Activated naive CD4-positive, alpha-beta T cell (primary cell): ENCODE data around the gene ZNF333.
"Not testable (repeated sequence)": the region's sequence is repeated elsewhere in the genome, so short reads cannot be mapped to it uniquely, and the experiment has no call there.

Source experiments
- DNase-seq, 4 experiments: peaks; one replicate each; lab custom pipeline; 2025; lab: John Stamatoyannopoulos, UW

ZNF333 gene

DNA sequence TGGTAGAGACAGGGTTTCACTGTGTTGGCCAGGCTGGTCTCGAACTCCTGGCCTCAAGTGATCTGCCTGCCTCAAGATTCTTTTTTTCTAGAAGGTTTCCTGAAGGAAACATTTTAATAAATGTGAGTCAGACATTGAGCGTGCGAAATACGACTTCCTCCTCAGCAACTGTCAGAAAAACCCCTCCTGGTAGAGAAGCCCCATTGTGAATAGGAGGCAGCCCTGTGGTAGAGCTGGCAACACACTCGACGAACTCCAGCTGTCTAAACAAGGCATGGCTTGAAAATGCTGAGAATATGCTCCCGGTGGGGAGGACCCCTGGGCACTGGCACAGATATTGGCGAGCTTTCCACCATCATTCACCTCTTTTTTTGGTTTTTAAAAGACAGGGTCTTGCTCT lies 9.8 kb downstream of the ZNF333 start:
- no peak for DNase-seq

DNA sequence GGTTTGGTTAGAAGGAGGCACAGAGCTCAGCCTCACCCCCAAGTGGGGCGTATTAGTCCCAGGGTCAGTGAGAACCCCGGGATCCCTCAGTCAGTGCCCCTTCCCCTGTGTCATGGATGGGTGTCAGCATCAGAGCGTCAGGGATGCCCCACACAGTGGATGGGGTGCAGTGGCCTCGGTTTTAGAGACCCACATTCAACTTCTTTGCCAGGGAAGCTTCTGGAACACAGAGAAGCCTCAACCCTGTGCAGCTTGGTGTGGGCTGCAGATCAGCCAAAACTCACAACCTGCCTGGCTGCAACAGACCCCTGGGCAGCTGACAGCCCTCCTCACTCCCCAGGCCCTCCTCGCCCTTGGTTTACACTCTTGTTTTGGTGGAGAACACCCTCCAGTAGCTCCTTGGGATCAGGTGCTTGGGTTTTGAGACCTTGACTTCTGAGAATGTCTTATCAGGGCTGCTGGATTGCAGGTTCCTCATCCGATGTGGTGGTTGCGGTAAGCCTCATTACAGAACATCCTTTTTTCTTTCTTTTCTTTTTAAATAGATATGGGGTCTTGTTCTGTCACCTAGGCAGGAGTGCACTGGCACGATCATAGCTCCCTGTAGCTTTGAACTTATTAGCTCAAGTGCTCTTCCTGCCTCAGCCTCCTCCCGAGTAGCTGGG lies 11.0 kb downstream of the ZNF333 start:
- no peak for DNase-seq

DNA sequence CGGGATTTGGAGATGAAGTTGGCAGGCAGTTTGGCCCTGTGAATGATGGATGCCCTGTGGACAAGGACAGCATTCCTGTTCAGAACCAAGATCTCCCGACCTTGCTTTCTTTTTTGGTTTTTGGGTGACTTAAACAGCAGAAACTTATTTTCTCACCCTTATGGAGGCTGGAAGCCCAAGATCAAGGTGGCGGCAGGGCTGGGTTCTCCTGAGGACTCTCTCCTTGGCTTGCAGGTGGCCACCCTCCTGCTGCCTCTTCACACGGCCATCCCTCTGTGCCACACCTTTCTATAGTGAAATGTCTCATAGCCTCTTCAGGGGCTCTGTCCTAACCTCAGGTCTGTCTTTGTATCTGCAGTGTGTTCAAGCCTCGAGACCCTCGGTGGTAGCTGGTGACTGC lies 14.0 kb downstream of the ZNF333 start:
- DNase-seq: no peak

DNA sequence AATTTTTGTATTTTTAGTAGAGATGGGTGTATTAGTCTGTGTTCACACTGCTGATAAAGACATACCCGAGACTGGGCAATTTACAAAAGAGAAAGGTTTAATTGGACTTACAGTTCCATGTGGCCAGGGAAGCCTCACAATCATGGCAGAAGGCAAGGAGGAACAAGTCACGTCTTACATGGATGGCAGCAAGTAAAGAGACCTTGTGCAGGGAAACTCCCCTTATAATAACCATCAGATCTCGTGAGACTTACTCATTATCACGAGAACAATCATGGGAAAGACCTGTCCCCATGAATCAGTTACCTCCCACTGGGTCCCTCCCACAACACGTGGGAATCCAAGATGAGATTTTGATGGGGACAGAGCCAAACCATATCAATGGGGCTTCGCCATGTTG lies 14.6 kb downstream of the ZNF333 start:
- no peak for DNase-seq

DNA sequence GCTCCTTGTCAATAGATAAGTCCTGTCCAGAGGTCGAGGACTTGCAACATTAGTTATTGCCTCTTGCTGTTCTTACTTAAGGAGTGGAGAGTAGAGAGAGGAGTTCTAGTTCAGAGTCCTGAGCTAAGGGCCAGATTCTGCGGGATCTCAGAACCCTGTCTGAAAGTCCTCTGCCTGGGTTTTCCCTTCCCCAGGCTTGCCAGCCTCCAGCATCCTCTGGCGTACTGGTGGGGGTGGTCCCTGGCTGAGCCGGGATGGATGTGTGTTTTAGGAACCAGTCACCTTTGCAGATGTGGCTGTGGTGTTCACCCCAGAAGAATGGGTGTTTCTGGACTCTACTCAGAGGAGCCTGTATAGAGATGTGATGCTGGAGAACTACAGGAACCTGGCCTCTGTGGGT lies 26.0 kb downstream of the ZNF333 start:
- DNase-seq: no peak

DNA sequence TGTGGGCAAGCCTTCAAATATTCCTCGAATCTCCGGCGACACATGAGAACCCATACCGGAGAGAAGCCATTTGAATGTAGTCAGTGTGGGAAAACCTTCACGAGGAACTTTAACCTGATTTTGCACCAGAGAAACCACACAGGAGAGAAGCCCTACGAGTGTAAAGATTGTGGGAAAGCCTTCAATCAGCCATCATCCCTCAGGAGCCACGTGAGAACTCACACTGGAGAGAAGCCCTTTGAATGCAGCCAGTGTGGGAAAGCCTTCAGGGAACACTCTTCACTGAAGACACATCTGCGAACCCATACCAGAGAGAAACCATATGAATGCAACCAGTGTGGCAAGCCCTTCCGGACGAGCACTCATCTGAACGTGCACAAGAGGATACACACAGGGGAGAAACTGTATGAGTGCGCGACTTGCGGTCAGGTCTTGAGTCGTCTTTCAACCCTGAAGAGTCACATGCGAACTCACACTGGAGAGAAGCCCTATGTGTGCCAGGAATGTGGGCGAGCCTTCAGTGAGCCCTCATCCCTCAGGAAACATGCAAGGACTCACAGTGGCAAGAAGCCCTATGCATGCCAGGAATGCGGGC lies 28.8 kb downstream of the ZNF333 start:
- no peak for DNase-seq

DNA sequence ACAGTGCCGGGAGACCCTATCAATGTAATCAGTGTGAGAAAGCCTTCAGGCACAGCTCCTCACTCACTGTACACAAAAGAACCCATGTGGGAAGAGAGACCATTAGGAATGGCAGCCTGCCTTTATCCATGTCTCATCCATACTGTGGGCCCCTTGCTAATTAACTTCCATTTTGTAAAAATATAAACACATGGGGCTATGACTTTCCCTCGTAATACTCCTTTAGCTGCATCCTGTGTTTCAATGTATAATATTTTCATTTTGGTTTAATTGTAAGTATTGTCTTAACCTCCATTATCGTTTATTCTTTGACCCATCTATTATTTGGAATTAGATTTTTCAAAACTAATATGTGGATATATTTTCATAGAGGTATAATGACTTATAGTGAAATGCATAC lies 29.3 kb downstream of the ZNF333 start:
- no peak for DNase-seq

DNA sequence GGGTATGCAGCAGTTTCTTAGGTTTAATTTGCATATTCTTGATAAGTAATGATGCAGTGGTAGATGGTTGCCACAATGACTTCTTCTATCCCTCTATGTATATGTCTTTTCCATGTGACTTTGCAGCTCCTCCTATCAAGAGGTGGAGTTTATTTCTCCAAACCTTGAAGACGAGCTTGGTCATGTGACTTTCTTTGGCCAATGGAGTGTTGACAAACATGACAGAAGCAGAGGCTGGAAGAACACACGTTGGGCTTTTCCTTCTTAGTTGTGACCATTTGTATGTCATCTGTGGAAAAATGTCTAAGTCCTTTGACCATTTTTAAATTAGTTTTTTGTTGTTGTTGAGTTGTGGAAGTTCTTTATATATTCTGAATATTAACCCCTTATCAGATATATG lies 32.3 kb downstream of the ZNF333 start:
- no peak for DNase-seq

DNA sequence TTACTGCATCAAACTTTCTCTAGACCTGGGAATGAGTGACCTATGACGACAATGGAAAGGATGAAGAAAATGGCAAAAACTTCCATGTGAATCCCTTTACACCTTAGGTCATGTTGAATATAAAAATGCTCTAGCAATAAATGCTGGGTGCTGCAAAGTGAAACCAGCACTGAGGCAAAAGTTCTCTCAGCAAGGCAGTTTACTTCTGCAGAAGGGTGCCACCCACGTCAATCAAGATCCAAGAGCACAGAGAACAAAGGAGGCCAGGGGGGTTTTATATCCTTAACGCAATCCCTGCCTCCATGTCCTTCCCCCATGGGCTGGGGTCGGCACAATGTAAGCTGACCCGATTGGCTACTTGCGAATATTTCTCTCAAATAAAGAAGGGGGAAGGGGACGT lies 38.7 kb downstream of the ZNF333 start:
- DNase-seq: no peak

DNA sequence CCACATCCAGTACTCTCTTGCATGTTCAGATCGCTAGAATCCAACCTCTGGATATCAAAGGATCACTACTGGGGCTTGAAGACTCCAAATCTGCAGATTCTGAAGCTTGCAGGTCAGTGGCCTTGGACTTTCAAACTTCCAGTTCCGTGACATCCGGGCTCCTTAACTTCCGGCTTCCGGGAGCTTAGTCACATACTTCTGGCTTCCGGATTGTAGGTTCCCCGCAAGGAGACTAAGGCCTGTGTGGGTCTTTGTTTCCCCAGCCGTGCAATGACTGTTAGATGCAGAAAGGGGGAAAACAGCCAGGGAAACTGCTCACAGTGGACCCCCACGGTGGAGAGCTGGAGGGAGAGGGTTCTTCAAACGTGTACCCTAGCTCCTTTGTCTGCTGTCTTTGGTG lies 41.4 kb downstream of the ZNF333 start:
- DNase-seq: no peak

DNA sequence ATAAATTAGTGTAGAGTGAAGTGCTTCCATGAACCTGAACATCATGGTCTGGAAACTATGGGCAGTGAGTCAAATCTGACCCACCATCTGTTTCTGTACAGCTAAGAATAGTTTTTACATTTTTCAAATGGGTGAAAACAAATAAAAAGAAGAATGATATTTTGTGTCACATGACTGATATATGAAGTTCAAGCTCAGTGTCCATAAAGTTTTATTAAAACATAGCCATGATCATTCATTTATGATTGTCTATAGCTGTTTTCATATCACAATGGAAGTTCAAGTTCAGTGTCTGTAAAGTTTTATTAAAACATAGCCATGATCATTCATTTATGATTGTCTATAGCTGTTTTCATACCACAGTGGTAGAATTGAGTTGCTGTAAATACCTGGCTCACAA lies 42.7 kb downstream of the ZNF333 start:
- no peak for DNase-seq

DNA sequence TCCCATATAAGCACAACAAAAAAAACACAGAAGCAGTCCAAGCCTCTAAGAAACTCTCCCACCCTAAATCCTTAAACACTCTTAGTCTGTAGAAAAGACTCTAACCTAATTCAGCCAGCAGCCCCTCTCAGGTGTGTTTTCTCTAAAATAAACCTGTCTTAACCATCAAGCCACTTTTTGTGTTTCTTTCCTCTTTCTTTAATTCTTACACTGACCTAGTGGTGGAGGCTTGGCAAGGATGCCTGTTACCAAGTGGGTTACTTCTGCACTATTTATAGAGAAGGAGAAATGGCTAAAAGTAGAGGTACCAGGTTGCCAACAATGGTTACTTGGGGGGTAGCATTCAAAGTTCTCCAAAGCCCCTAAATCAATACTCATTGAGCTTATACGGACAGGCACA lies 43.7 kb downstream of the ZNF333 start:
- DNase-seq: no peak

DNA sequence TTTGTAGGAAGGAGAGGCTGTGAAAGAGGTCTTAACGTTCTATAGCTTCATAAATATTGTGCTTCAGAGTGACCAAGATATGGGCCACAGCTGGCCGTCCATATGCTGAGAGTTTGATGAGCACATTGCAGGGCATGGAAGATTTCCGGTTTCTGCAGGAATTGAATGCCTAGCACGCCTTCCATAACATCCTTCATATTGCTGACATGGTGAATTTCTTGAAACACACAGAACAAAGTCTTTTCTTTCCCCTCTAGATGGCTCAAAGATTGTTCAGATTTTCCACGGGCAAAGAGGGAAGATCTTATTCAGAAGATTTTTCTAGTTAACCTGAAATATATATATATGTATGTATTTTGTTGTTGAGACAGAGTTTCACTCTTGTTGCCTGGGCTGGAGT lies 46.1 kb downstream of the ZNF333 start:
- DNase-seq: no peak

DNA sequence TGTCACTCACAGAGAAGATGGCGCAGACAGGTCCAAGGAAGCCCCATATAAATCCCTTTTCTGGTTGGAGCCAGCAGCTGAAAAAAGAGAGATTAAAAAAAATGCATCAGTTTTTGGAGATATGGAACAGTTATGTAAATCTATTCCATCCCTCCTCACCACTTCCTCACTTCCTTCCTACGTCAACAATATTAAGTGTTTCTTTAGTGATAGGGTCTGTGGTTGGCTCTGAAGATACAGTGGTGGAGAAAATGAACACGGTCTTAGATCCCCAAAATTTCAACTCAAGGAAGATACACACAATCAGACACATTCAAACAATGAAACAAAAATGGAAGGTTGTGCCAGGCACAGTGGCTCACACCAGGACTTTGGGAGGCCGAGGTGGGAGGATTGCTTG lies 57.0 kb downstream of the ZNF333 start:
- no peak for DNase-seq

DNA sequence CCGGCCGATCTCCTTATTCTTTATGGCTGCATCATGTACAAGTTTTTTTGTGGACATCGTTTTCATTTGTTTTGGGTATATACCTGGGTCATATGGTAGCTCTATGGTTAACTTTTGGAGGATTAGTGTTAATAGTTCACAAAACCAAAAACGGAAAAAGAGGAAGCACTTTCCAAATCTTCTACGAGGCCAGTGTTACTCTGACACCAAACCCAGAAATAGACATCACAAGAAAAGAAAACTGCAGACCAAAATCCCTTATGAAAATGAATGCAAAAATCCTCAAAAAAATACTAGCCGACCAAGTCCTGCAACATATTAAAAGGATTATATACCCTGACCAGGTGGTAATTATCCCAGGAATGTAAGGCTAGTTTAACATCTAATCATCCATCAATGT lies 58.8 kb downstream of the ZNF333 start:
- no peak for DNase-seq

DNA sequence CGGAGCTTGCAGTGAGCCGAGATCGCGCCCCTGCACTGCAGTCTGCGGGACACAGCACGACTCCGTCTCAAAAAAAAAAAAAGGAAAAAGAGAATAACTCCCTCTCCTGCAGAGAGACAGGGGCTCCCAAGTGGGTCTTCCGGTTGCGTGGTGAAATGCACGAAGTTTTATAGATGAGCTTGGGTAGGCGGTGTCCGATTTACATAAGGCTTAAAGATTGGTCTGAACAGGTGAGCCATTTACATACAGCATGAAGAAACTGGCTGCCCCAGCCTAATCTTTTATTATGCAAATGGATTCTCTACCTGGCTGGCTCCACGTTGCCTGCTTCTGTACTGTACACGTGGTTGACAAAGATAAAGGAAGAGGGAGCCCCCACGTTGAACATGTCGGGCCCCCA lies 69.0 kb downstream of the ZNF333 start:
- no peak for DNase-seq

DNA sequence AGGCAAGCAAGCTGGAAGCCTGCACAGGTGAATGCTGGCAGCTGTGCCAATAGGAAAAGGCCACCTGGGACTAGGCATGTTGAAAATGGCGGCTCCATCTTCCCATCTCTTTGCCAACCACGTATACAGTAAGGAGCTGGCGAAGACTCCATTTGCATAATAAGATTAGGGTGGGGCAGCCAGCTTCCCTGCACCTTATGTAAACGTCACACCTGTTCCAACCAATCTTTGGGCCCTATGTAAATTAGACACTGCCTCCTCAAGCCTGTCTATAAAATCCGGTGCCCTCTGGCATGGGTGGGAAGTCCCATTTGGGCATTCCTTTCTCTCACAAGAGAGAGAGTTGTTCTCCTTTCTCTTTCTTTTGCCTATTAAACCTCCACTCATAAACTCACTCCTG lies 71.8 kb downstream of the ZNF333 start:
- no peak for DNase-seq

DNA sequence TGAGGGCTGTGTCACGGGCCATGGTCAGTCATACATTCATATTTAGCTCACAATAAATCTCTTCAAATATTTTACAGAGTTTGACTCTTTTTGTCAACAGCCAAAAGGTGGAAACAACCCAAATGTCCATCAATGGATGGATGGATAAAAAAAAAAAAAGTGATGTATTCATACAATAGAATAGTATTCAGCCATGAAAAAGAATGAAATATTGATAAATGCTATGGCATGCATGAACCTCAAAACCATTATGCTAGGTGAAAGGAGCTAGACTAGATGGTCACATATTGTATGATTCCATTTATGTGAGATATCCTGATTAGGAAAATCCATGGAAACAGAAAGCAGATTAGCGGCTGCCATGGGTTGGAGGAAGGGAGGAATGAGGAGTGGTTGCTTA lies 72.3 kb downstream of the ZNF333 start:
- DNase-seq: no peak

DNA sequence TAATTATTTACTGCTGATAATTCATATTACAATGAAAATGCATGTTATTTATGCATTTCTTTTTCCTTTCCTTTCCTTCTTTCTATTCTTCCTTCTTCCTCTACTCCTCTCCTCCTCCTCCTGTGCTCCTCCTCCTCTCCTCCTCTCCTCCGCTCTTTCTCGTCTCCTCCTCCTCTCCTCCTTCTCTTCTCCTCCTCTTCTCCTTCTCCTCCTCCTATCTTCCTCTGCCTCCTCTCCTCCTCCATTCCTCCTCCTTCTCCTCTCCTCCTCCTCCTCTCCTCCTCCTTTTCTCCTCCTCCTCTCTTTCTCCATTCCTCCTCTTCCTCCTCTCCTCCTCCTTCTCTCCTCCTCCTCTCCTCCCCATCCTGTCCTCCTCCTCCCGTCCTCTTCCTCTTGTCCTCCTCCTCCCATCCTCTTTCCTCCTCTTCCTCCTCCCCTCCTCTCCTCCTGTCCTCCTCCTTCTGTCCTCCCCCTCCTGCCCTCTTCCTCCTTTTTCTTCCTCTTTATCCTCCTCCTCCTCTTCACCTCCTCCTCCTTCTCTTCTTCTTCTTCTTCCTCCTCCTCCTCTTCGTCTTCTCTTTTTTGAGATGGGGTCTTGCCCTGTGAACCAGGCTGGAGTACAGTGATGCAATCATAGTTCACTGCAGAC lies 73.8 kb downstream of the ZNF333 start:
- DNase-seq: no peak

DNA sequence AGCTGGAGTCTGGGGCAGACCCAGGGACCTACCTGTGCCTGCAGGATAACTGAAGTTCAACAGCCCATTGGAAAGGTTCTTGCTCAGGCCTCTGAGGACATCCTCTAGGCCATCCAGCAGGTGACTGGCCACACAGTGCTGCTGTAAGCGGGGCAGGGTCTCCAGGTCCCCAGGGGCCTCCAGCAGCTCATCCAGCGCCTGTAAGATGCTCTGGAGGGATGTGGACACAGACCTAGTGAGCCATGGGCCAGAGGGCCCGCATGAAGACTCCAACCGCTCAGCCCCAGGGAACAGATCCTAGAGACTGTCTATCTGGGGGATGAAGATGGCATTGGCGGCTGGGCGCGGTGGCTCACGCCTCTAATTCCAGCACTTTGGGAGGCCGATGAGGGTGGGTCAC lies 74.6 kb downstream of the ZNF333 start:
- no peak for DNase-seq

DNA sequence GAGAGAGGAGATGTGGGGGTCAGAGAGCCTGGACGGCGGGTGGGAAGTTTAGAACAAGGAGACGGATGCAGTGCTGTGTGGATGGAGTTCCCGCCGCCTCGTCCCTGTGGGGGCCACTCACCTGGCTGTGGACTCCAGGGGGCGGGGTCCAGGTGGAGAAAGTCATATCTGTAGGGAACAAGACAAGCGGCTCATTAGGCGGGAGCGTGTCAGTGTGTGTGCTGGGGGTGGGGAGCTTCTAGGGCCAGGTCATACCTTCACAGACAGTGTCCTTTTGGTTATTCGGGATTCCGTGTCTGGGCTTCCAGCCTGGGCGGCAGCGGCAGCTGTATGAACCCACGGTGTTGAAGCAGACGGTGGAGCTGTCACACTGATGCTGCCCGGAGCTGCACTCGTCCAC lies 75.6 kb downstream of the ZNF333 start:
- not testable (repeated sequence) for DNase-seq

DNA sequence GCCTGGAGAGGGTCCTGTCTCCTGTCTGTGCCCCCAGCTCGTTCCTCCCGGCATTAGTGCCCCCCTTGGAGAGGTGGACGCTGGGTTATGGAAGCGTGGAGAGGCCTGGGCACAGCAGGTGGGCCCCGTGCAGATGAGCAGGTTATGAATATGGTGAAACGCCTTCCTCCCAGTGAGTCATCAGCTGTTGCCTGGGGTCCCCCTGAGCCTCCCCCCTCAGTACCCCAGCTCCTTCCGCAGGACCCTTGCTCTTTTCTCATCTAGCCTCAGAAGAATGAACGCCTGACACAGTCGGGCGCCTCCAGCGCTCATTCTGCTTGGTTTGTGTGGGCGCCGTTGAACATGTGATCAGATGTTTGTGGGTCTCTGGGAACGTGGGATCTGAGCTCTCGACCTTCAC lies 76.0 kb downstream of the ZNF333 start:
- not testable (repeated sequence) for DNase-seq

DNA sequence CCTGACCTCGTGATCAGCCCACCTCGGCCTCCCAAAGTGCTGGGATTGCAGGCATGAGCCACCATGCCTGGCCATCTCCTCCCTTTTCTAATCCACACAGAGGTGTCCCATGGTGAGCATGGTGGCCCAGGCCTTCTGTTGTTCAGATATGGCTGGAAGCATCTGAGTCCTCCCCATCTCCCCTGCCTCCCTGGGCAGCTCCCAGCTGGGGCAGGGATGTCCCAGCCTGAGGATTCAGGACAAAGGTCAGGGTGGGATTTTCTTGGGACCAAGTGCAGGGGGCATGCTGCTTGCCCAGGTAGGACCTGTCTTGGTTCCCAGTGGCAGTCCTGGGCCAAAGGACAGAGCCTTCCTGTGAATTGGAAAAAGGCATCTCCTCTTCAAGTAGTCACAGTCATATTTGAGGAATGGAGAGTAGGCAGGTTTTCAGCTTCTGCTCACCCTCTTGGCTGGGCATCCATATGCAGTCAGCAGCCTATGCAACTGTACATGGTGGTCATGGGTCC lies 77.7 kb downstream of the ZNF333 start:
- no peak for DNase-seq

DNA sequence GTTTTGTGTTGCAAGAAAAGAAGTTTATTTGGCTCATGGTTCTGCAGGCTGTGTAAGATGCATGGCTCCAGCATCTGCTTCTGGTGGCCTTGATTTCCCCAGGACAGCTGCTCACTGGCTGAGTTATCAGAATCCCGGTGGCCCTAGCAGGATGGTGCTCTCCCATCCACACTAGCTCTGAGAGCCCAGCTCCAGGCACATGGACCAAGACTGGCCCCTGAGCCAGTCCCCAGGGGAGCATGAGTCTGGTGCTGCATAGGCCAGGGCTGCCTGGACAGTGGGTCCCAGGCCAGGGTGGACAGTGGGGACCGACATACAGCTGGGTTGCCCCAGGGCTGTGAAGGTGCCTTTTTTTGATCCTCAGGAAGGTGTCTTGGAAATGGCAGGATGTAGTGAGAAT lies 78.2 kb downstream of the ZNF333 start:
- DNase-seq: no peak
